HG03064 (cell line): ENCODE results near the gene PPP1R1B.

Source experiments
- ATAC-seq: cut with Tn5 transposase; IDR thresholded peaks from one replicate; pipeline ENCODE4 v1.9.1; 2021; ENCODE audit warnings: low read depth; ENCODE audit not compliant: unreplicated experiment

Gene PPP1R1B

DNA sequence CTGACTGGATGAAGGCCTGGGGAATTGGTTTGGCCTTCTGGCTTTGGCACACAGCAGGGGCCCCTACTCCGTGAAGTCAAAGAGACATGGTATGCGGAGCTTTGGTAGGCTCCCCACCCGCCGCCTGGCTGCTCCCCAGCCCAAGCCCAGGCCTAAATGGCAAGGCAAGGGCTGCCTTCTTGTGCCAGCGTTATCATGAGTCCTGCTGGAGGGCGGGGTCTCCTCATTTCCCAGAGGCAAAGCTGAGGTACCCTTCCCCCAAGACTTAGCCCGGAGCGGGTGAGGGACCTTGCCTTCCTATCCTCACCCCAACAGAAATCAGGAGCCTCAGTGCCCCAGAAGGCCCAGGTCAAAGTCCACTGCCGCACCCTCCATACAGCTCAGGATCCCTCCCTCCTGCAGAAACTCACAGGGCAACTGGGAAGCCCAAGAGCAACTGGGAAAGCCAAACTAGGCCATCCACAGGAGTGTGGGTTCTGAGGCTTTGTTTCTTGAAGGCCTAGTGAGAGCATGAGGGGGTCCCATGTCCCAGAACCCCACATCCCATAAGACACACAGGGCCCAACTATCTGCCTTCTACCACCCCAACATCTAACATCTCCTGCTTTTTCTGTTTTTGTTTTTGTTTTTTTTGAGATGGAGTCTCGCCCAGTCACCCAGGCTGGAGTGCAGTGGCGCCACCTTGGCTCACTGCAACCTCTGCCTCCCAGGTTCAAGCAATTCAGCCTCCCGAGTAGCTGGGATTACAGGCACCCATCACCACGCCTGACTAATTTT lies 51.8 kb downstream of the PPP1R1B start:
- ATAC-seq, result no peak

DNA sequence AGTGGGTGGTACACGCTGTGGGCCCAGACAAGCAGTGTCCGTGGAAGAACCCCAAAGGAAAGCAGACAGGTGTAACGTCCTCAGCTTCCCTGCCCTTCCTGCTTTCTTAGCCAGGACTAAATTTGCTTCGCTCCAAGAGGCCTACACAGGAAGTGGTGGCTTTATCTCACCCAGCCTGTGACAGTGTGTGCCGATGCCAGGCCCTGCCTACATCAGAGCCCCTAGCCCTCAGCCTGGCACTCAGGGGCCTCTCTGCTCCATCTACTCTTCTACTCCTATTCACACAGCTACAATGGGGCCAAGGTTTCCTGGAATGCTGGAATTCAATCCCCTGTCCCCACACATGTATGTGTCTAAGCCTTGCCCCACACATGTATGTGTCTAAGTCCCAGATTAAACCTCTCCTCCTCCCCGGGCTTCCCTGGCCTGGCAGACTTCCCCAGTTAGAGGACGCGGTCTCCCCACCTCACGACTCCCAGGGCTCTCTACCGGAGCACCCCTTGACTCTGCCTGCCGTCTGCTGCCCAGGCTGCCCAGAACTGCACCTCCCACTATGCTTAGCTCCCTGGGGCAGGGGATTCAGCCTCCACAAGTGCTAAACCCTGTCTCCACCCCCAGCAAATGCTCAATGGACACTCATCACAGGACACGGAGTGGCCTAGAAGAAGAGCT lies 52.9 kb downstream of the PPP1R1B start:
- ATAC-seq, result no peak

DNA sequence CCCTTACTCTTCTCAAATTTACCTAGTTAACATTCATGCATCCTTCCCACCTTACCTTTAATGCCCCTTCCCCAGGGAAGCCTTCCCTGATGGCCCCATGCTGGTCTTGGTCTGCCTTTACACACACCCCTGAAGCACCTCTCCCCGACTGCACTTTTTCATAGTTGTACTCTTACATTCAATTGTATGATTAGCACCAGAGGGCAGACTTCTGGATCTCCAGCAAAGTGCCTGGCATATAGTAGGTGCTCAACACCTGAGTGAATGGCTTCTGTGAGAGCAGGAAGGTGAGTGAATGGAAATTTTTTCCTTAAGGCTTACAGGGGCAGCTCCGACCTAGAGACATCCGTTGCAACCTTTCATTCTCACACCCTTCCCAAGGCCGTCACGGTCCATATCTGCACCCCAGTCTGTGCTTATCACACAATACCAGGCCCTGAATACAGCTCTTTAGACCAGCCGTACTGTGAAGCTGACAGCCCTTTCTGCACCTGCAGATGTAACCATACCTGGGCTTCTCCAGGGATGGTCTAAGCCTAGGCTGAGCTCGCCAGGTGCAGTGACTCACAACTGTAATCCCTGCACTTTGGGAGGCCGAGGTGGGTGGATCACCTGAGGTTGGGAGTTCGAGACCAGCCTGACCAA lies 56.7 kb downstream of the PPP1R1B start:
- no peak for ATAC-seq

DNA sequence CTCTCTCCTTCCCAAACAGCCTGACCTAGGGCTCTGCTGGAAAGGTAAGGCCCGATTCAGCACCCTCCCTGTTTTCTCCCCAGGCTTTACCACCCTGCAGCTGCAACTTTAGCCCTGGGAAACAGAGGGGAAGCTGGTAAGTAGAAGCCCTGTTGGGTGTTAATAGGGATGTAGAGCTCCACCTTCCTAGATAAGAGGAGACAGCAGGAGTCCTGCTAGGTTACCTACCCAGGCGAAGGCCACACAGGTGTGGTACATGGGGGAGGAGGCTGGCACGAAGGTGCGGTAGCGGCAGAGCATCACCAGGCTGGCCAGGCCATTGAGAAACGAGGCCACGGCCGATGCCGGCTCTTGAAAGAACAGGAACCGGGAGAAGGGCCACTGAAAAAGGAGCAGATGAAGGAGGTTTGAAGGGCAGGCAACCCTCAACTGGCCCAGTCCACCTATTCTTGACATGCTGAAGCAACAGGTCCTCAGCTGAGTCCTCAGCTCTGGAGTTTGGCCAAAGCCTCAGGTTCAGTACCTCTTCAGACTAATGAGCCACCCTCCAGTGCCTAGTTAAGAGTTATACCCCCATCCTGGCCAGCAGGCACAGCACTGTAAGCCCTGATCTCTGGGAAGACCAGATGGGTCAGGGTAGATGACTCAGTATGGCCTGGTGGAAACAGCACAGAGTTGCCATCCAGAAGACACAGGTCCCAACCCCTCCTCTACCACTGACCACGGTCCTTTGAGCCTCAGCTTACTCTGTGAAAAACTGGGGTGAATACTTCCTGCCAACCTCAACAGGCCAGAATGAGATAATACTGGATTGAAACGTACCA lies 57.8 kb downstream of the PPP1R1B start:
- ATAC-seq, result no peak
